HG03460 (cell line): ENCODE measurements around the gene NUMBL.
"Not testable (repeated sequence)": the region's sequence is repeated elsewhere in the genome, so short reads cannot be mapped to it uniquely, and the experiment has no call there.

Source experiments
- ATAC-seq: cut with Tn5 transposase; IDR thresholded peaks from one replicate; pipeline ENCODE4 v1.9.1; 2021; ENCODE audit not compliant: unreplicated experiment

The NUMBL gene

GRCh38 chr19:40667602-40668001 lies 22.8 kb downstream of the NUMBL start:
- ATAC-seq: no peak

DNA sequence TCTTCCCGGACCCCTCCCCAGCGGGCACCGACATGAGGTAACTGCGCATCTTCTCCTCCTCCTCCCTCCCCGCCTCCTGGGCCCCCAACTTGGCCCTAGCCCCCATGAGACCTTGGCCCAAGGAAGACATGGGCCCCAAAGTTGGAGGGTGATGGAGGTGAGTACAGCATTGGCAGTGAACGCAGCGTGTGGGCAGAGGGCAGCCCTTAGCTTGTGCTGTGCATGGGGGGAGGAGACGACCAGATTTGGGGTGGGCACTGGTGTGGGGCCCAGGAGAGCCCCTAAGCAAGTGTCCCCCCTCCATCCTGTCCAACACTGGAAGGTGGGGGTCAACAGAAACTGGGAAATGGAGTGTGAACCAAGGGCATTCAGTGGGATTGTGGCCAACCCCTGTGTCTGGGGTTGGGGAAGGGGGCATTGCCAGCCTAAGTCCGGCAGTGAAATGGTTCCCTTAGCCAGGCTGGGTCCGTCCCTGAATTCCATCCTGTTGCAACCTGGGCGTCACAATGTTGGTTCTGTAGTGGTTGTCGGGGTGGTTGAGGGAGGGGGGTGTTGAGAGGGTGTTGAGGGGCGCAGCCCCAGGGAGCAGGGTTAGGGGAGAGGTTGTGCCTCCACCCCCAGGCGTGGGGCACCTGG lies 23.5 kb downstream of the NUMBL start:
- no peak for ATAC-seq

GRCh38 chr19:40663695-40664692 lies 26.5 kb downstream of the NUMBL start:
- no peak for ATAC-seq

DNA sequence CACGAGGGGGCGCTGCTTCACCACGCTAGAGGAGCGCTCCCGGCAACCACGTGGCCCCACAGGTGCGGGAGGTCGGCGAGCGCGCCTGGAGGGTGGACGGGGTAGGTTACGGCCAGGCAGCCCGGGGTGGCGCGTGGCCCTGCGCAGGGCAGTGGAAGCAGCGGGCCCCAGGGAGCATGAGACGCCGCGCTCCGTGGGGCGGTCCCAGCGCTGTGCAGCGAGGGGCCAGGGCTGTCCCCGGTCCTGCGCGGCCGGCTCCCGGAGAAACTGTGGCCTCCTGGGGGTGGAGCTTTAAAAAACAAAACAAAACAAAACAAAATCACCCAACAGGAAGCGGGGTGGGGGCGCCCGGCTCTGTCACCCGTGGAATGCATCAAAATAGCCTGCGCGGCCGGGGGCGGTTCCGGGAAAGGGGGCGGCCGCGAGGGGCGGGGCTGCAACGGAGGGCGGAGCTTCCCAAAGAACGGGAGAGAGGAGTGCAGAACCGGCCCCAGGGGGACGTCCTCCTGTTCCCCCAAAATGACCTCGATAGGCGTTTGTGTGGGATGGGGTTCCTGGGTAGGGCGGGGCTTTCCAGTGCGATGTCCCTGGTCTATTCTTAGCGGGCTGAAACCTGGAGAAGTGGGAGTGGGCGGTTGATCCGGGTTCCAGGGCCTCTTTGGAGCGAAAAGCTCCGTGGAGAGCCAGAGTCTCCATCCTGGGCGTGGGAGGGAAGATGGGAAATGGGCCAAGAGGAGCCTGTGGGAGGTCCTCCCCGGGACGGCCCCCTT lies 27.3 kb downstream of the NUMBL start:
- peak; percentile 66 for ATAC-seq

- no peak for ATAC-seq
Measured at GRCh38 chr19:40661616-40662015, 28.8 kb downstream of the NUMBL start.

DNA sequence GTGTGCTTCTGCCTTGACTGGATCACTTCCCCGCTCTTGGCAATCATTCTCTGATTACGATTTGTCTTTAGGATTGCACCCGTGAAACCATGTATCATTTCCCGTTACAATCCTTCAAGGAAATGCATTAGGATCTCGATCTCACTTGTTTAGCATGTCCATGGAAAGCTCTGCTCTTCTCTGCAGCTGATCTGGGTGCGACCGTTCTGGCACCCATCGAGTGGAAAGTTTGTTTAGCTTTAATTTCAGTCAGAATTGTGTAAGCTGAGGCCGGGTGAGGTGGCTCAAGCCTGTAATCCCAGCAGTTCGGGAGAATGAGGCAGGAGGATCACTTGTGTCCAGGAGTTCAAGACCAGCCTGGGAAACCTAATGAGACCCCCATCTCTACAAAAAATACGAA lies 30.9 kb downstream of the NUMBL start:
- no peak for ATAC-seq

- no peak for ATAC-seq
Measured at GRCh38 chr19:40659116-40659515, 31.3 kb downstream of the NUMBL start.

GRCh38 chr19:40658031-40658430 lies 32.4 kb downstream of the NUMBL start:
- no peak for ATAC-seq

- not testable (repeated sequence) for ATAC-seq
Measured at GRCh38 chr19:40655684-40656083, 34.8 kb downstream of the NUMBL start.

GRCh38 chr19:40652303-40652702 lies 38.1 kb downstream of the NUMBL start:
- not testable (repeated sequence) for ATAC-seq

- ATAC-seq: no peak
Measured at GRCh38 chr19:40650749-40651305, 39.6 kb downstream of the NUMBL start.

DNA sequence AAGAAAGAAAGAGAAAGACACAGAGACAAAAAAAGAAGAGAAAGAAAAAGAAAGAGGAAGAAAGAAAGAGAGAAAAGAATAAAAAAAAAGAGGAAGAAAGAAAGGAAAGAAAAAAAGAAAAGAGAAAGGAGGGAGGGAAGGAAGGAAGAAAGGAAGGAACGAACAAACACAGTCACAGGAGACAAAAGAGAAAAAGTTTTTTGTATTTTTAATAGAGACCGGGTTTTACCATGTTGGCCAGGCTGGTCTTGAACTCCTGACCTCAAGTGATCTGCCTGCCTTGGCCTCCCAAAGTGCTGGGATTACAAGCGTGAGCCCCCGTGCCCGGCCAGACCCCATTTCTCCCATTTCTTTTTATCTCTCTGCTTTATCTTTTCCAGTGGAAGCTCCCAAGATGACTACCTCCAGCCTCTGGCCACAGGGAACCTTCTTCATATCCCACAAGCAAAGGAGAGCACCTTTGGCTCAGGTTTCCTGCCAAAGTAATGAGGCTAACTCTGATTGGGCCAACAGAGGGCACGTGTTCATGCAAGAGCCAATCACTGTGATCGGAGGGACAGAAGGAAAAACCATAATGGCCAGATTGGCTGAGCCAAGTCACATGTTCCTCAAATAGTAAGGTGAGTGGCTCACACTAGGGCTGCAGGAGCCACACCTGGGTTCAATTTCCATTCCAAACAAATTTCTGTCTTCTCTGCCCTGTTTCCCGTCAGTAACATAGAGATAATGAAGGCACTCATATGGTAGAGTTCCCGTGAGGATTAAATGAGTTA lies 40.4 kb downstream of the NUMBL start:
- not testable (repeated sequence) for ATAC-seq

DNA sequence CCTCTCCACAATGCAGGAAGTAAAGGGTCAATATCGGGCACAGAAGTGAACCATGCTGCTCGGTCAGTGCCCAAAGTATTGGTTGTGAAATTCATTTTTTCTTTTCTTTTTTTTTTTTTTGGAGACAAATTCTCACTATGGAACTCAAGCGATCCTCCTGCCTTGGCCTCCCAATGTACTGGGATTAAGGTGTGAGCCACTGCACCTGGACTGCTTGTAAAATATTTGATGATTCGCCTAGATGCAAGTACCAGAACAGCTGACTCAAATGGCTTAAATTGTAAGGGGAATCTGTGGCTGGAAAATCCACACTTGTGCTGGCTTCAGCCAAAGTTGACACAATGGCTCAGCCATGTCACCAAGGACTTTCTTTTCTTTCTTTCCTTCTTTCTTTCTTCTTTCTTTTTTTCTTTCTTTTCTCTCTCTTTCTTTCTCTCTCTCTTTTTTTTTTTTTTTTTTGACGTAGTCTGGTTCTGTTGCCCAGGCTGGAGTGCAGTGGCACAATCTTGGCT lies 43.7 kb downstream of the NUMBL start:
- no peak for ATAC-seq

DNA sequence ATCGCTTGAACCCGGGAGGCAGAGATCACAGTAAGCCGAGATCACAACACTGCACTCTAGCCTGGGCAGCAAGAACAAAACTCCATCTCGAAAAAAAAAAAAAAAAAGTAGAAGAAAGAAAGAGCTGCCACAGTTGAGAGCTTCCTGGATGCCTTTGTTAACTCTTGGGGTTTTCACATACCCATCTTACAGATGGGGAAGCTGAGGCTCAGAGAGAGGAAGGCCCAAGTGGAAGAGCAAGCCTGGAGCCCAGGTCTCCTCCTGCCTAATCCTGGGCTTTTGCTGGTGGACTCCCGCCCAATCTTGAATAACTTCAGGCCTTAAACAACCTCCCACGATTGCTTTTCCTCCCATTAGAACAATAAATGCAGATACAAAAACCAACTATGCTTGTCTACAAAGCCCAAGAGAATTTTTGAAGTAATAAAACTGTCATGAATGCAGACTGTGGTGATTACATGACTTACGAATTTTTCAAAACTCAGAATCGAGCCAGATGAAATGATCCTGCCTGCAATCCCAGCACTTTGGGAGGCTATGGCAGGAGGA lies 47.6 kb downstream of the NUMBL start:
- no peak for ATAC-seq

GRCh38 chr19:40642051-40642706 lies 48.3 kb downstream of the NUMBL start:
- no peak for ATAC-seq

- ATAC-seq: no peak
Measured at GRCh38 chr19:40641281-40641680, 49.2 kb downstream of the NUMBL start.

DNA sequence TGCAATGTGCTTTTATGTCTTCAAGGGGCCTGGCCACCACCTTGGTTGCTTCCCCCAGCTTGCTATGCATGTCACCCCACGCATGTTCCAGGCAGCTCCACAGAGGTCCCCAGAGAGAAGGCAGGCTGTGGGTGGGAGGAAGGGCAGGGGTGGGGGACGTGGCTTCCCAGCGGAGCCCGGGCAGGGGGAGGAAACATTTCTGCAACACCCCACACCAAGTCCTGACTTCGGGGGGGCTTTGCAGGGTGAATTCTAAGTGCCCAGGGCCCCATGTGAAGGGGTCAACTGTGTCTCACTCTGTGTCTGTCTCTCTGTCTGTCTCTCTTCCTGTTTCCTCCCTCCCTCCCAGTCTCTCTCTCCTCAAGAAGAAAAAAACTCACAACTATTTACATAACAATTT lies 49.7 kb downstream of the NUMBL start:
- no peak for ATAC-seq

DNA sequence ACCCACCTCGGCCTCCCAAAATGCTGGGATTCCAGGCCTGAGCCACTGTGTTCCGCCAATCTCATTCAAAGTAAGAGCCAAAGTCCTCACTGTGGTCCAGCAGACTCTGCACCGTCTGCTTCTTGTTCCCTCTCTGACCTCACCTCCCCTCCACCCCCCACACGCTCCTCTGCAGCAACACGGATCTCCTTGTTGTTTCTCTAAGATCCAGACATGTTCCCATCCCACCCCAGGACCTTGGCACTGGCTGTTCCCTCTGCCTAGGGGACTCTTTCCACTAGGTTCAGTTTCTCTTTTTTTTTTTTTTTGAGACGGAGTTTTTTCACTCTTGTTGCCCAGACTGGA lies 50.8 kb downstream of the NUMBL start:
- no peak for ATAC-seq

DNA sequence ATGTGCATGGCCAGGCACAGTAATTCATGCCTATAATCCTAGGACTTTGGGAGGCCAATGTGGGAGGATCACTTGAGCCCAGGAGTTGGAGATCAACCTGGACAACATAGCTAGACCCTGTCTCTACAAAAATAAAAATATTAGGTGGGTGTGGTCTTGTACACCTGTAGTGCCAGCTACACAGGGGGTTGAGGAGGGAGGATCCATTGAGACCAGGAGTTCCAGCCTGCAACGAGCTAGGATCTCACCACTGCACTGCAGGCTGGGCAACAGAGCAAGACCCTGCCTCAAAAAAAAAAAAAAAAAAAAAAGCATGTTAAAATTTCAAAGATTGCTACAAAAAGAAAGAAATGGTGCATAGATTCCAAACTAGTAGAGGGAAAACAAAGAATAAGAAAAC lies 52.1 kb downstream of the NUMBL start:
- ATAC-seq: no peak
